ENCODE data around the gene GPC5.

GPC5 gene

DNA sequence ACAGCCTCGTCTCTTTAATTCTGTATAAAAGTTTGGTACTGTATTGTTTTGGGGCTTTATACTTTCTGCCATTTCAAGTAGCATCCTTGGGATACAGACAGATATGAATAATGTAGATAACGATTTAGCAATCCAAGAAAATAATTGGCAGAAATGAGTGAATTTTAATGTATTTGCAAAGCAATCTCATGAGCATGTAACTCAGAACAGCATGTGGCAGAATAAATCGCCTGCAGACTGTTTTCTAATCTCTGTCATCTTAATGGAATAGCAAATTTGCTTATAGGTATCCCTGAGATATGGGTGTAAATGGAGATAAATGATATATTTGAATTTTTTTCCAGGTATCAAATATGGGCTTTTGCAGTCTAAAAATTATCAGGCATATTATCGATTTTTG, 166.0 kb downstream of the GPC5 start:
- no peak overlapping the region for H3K27ac ChIP-seq (ENCODE audit: low read depth, low read length)
- H3K9me2 ChIP-seq (replicated peaks; ENCODE audit: insufficient read depth, low read length) = no peaks in the 10 kb centered on the region
- H3F3A ChIP-seq (ENCODE audit: insufficient read depth) = no peaks in the 10 kb centered on the region
- H3K79me2 ChIP-seq (ENCODE audit: insufficient read depth, low read length) = no peaks in the 10 kb centered on the region
- H2AFZ ChIP-seq (ENCODE audit: low read depth, low read length, severe bottlenecking) = no peak overlapping the region
- no peaks in the 10 kb centered on the region for H3K27me3 ChIP-seq (ENCODE audit: low read length)
- no peaks in the 10 kb centered on the region for H3K36me3 ChIP-seq (ENCODE audit: low read length)
- no peak overlapping the region for H3K9ac ChIP-seq (ENCODE audit: low read length)
- H3K4me3 ChIP-seq (ENCODE audit: insufficient read depth, low read length, poor library complexity, severe bottlenecking) = no peak overlapping the region
- TF ChIP-seq EZH2phosphoT487 (conservative IDR thresholded peaks at IDR 0.05; ENCODE audit: low read length) (no peak), CTCF (IDR thresholded peaks at IDR 0.05; ENCODE audit: insufficient read depth, low read length, poor library complexity, severe bottlenecking) (no peak)
- no peaks in the 10 kb centered on the region for H3K9me3 ChIP-seq (ENCODE audit: insufficient read depth, low read length)
- no peak overlapping the region for H3K4me2 ChIP-seq (ENCODE audit: low read depth, low read length, poor library complexity, severe bottlenecking)
- H4K20me1 ChIP-seq (ENCODE audit: low read depth, low read length) = no peaks in the 10 kb centered on the region

DNA sequence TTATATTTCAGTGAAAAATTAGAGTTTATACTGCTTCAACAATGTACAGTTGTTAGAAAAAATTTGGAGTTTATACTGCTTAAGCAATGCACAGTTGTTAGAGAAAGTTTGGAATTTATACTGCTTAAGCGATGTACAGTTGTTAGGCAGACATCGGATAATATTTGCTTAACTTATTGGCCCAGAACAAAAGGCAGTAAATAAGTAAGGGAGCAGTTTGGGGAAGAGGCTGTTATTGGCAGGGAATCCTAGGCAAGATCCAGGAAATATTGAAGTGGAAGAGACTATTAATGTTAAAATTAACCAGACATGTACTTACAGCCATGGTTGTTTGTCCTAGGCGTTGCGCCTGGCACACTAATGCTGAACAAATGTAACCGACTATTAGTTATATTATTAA, 166.9 kb downstream of the GPC5 start:
- no peak overlapping the region for H3K4me3 ChIP-seq (ENCODE audit: insufficient read depth, low read length, poor library complexity, severe bottlenecking)

DNA sequence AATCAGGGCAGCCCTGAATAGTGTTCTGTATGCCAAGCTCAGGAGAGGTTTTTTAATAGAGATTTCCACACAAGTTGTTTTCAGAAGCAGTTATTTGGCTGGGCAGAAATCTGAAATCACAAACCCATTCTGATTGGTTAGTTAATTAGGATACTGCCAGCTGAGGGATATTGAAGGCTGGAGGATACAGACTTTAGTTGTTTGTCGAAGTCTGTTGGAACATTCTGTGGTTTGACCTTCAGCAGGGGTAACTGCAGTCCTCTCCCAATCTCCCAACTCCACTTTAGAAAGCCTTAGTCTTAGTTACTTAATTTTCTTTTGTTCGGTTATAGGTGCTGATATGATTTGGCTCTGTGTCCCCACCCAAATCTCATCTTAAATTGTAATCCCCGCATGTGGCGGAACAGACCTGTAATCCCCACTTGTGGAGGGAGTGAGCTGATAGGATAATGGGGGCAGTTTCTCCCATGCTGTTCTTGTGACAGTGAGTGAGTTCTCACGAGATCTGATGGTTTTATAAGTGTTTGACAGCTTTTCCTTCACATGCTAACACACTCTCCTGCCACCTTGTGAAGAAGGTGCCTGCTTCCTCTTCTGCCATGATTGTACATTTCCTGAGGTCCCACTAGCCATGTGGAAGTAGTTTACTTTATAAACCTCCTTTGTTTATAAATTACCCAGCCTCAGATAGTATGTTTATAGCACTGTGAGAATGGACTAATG, 169.2 kb downstream of the GPC5 start:
- no peaks in the 10 kb centered on the region for H4K20me1 ChIP-seq (ENCODE audit: low read depth, low read length)
- TF ChIP-seq EZH2phosphoT487 (conservative IDR thresholded peaks at IDR 0.05; ENCODE audit: low read length) = no peak
- no peak for TF ChIP-seq CTCF (IDR thresholded peaks at IDR 0.05; ENCODE audit: insufficient read depth, low read length, poor library complexity, severe bottlenecking)
- H3K4me2 ChIP-seq (ENCODE audit: low read depth, low read length, poor library complexity, severe bottlenecking) = no peak overlapping the region
- no peak overlapping the region for H2AFZ ChIP-seq (ENCODE audit: low read depth, low read length, severe bottlenecking)
- H3K79me2 ChIP-seq (ENCODE audit: insufficient read depth, low read length) = no peaks in the 10 kb centered on the region
- no peak overlapping the region for H3K4me3 ChIP-seq (ENCODE audit: insufficient read depth, low read length, poor library complexity, severe bottlenecking)
- no peaks in the 10 kb centered on the region for H3K27me3 ChIP-seq (ENCODE audit: low read length)
- no peaks in the 10 kb centered on the region for H3K9me3 ChIP-seq (ENCODE audit: insufficient read depth, low read length)
- H3K9me2 ChIP-seq (replicated peaks; ENCODE audit: insufficient read depth, low read length) = no peaks in the 10 kb centered on the region
- no peaks in the 10 kb centered on the region for H3F3A ChIP-seq (ENCODE audit: insufficient read depth)
- no peak overlapping the region for H3K9ac ChIP-seq (ENCODE audit: low read length)
- no peak overlapping the region for H3K27ac ChIP-seq (ENCODE audit: low read depth, low read length)
- H3K36me3 ChIP-seq (ENCODE audit: low read length) = no peaks in the 10 kb centered on the region

More for the DNA sequence above, 166.9 kb downstream of the GPC5 start:
- Histone ChIP-seq H3K27me3 (ENCODE audit: low read length) (no peaks in the 10 kb centered on the region), H3K9ac (ENCODE audit: low read length) (no peak overlapping the region), H4K20me1 (ENCODE audit: low read depth, low read length) (no peaks in the 10 kb centered on the region), H2AFZ (ENCODE audit: low read depth, low read length, severe bottlenecking) (no peak overlapping the region), H3K27ac (ENCODE audit: low read depth, low read length) (no peak overlapping the region), H3K9me2 (replicated peaks; ENCODE audit: insufficient read depth, low read length) (no peaks in the 10 kb centered on the region), H3K9me3 (ENCODE audit: insufficient read depth, low read length) (no peaks in the 10 kb centered on the region), H3K36me3 (ENCODE audit: low read length) (no peaks in the 10 kb centered on the region), H3K4me2 (ENCODE audit: low read depth, low read length, poor library complexity, severe bottlenecking) (no peak overlapping the region), H3F3A (ENCODE audit: insufficient read depth) (no peaks in the 10 kb centered on the region), H3K79me2 (ENCODE audit: insufficient read depth, low read length) (no peaks in the 10 kb centered on the region)
- TF ChIP-seq EZH2phosphoT487 (conservative IDR thresholded peaks at IDR 0.05; ENCODE audit: low read length) (no peak), CTCF (IDR thresholded peaks at IDR 0.05; ENCODE audit: insufficient read depth, low read length, poor library complexity, severe bottlenecking) (no peak)

Data from SU-DHL-6 (cell line).